ENCODE results near the gene FARS2.

FARS2 gene

DNA sequence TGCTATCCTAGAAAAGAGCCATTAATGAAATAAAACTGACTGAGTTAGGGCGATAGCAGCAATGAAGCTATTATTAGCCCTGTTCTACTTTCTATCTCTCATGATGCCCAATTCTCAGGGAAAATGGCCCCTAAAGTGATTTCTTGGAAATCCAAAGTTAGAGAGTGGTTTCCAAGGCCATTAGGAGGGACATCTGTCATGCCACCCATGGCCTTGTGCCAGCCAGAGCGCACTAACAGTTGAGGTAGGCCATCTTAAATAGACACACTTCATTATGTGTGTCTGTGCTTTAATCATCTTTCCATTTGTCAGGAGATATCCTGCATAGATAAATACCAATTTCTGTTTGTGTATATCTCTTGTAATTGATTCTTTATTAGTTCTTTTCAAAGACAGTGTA, 483.8 kb downstream of the FARS2 start:
- DNase-seq, result no peak

DNA sequence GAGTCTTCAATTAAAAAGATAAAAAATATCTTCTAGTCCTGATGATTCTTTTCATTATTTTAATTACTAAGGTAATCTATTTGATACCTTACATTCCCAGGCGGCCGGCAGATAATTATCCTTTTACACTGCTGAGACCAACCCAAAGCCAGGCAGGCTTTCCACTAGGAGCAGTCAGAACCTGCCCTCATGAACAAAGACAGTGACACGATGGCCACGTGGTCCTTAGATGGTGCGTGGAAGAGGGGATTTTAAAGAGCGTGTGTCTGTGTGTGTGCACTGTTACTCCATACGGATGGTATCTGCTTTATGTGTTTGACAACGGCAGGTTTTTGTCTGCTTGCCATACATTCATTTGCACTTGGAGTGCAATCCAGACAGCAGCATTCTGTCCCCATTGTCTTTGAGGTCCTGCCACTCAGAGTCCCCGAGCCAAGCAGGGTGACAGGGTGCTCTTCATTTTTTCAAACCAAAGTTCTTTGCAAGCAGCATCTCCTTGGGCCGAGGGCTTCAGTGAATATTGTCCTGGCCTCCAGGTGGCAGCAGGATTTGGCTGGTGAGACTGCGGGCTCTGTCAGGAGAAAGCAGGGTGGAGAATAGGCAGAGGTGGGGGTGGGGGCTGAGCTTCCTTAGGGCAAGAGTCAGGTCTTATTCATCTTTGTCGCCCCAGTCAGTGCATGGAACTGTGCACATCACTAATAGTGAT, 484.9 kb downstream of the FARS2 start:
- DNase-seq, result no peak

DNA sequence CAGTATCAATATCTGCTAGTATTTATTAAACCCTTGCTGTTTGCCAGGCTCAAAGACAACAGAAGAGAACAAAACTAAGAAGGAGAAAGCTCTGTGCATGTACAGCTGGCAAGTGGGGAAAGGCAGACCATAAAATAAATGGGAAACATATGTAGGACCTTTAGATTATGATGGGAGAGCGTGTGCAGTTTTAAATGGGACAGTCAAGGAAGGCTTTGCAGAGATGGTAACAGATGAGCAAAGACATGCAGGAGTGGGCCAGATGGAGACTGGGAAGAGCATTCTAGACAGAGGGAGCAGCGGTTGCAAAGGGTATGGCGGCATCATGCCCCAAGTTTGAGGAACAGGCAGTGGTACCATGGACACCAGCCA, 485.4 kb downstream of the FARS2 start:
- no peak for DNase-seq

DNA sequence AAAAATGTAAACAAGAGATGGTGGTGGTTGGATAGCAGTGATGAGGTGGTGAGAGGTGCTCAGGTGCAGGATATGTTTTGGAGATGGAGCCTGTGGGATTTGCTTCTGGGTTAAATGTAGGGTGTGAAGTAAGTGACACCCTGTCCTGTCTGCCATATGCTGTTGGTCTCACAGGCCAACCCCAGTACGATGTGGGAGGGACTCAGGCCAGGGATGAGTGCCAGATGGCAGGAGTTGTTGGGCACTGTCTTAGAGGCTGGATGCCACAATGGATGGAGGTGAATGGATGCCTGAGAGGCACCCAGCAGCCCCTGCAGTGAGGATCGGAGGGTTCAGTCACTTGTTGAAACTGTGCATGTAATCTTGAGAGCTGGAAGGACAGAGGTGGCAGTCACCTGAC, 486.1 kb downstream of the FARS2 start:
- no peak for DNase-seq

DNA sequence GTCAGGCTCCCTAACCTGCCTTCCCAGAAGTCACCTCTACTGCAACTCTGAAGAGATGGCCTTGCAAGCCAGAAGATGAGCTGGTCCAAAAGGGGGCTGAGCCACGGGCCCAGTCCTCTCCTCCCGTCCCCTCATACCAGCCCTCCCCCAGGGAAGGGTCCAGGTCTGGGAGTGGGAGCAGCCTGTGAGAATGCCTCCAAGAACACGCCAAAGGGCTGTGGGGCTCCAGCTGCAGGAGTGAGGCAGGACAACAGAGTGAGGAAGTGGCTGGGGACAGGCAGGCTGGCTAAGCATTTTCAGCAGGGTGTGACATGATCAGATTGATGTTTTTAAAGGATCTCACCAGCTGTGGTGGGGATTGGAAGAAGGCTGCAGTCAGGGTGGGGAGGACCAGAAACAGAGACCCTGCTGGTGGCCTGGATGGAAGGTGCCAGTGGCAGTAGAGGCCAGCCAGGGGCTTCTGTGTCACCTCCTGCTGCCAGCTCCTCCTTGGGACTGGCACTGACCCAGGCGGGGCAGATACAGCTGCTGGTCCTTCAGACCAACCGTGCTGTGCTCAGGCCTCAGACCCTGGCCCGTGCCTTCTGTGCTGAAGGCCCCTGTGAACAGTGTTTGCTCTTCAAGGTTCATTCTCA, 487.8 kb downstream of the FARS2 start:
- no peak for DNase-seq

DNA sequence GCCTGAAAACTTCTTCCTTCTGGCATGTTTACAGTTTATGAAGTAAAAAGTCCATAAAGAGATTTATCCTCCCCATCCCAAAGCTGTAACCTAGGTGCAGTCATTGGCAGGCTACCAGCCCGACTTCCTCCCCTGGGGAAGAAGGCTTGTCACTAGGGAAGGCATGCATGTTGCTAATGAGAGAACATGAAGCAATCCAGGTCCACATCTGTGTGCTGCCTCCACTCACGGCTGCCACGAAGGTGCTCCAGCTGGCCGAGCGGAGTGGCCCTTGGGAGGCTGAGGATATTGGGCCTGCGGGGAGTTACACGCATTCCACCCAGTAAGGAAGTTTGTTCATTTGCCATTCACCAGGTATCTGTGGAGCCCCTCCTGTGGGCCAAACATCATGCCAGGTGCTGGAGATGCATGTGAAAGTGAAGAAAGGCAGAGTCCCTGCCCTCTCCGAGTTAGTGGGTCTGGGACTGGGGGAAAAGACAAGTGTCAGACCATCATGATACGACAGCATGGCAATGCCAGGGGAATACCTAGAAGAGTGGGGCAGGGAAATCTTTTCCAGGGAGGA, 488.4 kb downstream of the FARS2 start:
- DNase-seq, result no peak

DNA sequence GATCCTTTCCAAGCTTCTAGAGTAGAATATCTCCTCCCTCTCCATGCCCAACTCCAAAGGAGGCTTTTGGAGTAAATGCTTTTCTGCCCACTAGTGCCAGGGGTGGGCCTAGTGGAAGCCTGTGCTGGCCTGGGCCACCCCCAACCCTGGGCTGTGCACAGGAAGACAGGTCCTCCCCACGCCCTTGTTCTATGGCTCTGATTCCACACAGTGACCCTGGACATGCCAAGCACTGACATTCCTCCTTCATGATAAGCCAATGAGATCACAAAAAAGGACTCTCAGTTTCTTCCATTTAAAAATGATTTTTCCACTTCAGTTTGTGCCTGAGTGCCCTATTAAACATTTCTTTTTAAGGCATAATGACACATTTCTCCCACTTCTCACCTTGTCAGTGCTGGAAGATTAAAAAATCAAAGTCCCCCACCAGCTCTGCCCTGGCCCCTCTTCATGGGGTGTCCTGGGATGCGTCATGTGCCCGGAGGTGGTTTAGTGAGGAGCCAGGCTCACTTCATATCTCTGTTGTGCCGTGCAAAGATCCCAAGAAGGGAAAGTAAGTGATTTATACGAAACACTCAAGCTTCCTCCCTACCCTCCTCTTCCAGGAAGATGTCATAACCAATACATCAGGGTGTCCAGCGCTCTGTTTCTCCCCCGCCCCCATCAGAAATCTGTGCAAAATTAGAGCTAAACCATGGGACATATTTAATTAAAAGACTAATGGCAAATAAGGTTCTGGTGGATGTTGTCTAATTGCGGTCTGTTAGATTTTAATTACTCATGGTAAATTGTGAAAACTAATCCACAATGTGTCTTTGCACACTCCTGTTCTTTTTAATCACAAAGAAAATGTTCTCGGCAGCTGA, 490.4 kb downstream of the FARS2 start:
- DNase-seq, result no peak

DNA sequence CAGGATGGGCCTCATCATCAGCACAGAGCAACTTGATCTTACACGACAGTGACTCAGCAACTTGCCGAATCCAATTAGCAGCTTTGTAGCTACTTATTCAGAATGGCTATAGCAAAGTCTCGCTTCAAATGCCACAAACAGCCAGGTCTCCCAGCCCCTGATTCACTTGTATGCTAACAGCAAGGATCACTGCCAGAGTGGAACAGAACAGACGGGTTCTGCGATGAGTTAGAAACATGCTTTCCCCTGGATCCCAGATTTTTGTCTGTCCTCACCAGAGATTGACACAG, 491.0 kb downstream of the FARS2 start:
- no peak for DNase-seq

DNA sequence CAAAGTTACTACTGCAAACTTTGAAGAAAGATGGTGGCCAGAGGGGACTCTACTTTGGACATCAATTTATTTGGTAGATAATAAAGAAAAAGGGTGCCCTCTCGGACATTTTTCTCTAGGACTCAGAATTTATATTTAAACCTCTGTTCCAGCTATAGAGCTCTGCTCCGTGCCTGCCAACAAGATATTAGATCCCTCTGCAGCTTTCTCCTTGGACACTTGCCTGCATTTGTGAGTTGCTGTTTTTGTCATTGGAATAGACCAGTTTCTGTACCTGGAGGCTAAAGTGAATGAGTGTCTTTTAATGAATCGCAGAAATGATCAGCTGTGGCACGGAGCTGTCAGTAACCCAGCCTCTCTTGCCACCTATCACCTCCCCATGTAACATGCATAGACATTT, 491.9 kb downstream of the FARS2 start:
- DNase-seq, result no peak

DNA sequence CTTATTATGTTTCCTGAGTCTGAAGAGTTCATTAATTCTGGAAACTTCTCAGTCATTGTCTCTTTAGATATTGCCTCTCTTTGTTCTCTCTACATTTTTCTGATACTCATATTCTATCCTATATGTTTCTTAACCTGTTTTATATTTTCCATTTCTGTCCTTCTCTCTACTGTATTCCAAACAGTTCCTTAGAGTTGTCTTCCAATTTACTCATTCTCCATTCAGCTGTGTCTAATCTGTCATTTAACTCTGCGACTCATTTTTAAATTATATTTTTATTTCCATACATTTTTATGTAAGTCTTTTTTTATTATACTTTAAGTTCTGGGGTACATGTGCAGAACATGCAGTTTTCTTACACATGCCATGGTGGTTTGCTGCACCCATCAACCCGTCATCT, 493.6 kb downstream of the FARS2 start:
- no peak for DNase-seq

DNA sequence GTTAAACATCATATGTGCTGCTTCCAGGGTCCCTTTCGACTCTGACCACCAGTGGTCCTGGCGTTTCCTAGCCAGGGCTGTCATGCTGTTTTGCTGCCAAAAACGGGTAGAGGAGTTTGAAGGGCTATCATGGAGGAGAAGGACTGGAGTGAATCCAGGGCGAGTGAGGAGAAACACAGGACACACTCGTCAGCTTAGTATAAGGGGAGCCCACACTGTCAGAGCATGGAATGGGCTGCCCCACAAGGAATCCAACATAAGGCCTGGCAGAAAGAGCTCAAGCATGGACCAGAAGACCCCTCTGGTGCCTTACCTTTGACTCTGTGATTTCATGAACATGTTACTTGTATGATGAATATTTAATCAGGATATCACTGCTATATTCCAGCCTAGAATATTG, 498.3 kb downstream of the FARS2 start:
- DNase-seq, result no peak

DNA sequence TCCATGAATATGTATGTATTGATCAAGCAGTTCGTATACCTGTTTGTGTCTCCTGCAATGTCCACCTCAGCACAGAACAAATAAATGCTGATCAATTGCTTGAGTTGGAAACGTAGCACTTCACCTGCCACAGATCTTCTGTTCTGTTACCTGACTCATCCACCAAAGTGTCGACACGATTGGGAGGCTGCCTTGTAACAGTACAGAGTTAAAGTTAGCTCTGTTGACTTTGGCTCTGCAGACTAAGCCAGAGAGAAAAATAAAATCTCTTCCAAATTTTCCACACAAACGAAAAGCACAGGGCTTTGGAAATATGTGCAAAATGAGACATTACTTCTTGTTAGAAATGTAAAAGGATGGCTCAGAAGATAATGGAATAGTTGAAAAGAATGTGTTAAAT, 500.1 kb downstream of the FARS2 start:
- DNase-seq, result no peak

DNA sequence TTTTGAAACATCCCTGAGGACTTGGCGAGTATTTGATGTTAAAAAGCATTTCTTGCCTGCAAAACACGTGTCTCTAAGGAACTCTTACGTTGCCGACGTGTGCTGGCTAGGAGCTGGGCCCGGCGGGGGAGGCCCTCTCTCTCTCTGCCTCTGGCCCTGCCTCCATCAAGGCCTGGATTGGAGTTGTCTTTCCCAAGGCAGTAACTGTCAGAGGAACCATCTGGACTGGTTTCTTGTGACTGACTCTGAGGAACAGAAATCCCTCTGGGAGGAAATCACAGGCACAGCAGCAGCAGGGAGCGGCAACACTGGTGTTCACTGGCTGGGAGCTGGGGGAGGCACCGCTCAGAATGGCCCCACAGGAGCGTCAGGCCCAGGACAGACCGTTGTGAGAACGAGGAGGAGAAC, 501.3 kb downstream of the FARS2 start:
- no peak for DNase-seq

DNA sequence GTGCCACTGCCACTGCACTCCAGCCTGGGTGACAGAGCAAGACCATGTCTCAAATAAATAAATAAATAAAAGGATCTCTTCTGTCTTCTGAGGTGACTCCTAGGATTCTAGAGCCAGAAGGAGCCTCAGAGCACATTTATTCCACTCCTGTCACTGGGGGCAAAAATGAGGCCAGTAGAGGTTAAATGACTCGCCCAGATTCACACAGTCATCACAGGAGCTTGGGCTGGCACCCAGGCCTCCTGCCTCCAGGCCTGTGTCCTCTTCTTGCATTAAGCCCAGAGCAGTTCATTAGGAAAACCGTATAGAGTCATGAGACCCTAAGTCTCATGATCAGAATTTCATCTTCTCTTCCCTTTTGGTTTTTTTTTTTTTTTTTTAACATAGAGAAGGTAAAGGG, 502.1 kb downstream of the FARS2 start:
- no peak for DNase-seq

DNA sequence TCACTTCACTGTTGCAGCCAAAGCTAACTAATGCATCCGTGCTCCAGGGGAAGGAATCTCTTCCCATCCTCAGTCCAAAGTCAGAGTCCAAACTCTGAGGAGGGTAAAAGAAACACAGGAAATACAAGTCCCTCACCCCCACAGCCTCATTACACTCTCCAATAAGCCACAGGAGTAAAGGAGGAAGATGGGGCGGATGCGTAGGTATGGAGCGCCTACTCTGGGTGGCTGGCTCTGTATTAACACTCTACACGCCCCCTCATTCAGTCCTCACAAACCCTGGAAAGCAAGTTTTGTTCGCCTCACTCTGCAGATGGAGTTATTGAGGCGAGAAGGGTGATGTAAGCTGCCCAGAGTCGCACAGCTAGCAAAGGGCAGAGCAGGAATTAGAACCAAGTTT, 502.6 kb downstream of the FARS2 start:
- no peak for DNase-seq

DNA sequence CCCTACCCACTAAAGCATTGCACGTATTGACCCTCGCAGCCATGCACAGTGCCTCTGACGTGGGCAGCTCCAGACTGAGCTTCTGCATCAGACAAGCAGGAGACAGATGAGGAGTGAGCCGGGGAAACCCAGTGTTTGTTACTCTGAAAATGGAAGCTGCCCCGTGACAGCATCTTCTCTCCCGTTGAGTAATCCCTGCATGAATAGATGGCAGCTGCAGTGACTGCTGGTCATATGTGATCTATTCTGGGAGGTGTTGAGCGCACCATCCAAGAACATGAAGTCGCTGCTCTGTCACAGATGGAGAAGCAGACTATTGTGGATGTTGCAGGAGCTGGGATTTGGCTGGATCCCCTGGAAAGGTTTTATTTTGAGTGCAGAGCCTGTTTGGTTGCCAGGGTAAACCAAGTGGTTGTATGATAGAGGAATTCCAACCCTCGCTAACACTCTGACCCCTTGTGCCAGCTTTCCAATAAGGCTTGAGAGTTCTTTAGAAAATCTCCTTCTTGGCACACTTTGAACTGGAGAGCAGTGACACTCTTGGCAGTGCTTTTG, 503.2 kb downstream of the FARS2 start:
- DNase-seq, result no peak

DNA sequence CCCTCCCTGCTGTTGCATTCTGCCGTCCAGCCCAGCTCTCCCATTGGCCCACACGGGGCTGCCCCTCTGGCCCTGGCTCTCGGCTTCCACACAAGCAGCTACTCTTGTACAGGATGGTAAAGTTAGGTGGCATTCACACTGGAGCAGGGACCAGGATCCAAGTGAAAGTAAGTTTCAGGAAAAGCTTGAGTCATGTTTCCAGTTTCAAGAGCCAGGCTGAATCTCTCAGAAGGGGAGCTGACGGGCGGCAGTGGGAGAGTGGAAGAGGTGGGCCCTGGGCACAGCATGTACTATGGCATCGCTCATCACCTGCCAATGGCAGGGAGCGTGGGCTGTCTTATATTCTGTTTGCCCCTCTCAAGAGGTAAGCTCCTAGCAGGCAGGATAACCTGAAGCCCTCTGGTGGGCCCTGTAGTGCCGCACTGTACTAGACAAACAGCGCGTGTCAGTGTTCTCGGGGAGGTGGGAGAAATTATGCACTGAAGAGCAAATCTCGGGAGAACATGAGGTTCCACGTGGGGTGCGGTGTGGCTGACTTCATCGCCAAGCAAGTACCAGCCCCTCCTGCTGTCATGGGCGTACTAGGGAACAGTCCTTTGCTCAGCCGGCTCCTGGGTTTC, 503.9 kb downstream of the FARS2 start:
- no peak for DNase-seq

DNA sequence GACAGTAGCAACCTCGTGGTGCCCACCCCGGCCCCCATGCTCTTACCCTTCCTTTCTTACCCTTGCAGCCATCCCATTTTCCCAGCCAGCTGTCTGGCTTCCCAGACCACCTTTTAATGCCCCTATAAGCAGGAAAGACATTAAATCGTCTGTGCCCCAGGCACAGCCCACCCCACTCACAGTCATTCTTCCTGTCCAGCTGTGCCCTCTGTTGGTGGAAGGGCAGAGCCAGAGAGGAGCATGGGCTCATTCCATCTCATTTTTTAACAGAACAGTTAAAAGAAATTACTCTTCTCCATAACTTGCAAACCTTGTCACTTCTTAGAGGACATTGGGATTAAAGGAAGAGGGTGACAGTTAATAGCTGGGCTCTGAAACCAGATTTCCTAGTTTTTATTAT, 504.9 kb downstream of the FARS2 start:
- no peak for DNase-seq

DNA sequence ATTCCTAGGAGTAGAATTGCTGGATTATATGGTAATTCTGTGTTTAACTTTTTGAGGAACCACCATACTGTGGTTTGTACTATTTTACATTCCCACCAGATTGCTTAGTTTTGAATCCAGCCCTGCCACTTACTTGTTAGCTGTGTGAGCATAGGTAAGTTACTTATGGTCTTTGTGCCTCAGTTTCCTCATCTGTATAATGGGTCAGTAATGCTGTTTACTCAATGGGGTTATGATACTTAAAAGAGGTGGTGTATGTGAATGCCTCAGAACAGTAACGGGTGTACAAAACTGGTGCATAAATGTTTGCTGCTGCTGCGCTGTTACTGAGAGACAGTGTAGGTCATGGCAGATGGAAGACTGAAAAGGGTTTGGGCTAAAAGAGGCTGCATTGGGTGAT, 506.2 kb downstream of the FARS2 start:
- DNase-seq, result no peak

DNA sequence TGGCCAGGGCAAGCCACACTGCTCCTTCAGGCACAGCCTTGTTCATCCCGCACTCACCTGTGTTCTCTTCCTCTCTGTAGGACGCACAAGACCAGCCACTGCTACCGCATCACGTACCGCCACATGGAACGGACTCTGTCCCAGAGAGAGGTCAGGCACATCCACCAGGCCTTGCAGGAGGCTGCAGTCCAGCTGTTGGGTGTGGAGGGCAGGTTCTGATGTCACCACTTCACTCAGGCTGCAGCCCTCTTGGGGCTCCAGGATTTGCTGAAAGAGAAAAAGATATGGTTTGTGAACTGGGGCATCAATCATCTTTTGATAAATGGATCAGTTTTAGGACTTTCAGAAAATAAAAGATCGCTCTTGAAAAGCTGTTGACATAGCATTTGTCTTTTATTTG, 509.9 kb downstream of the FARS2 start:
- no peak for DNase-seq

DNA sequence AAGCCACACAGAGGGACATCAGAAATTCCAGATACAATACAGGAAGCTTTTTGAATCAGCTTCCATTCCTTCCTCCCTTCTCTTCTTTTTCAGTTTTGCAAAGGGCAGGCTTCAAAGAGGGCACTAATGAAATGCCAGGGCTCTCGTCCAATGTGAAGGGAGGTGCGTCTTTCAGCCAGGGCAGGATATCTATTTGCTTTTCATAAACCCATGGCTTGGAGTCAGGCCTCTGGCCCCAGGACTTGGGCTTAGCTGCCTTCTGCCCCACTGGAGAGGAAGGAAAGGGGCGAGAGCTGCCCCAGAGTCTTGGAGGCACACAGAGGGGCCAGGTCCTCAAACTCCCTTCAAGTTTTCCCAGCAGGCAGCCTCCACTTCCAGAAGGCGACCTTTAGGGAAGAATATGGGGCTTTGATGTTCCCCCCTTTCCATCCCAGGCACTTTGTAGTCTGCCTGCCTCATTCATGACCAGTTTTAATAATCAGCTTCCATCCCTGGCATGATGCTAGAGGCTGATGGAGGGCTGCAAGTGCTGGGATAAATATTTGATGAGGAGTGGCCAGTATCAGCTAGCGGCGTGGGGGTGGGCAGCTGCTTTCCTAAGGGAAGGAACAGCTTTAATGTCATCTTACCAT, 510.6 kb downstream of the FARS2 start:
- DNase-seq, result no peak

DNA sequence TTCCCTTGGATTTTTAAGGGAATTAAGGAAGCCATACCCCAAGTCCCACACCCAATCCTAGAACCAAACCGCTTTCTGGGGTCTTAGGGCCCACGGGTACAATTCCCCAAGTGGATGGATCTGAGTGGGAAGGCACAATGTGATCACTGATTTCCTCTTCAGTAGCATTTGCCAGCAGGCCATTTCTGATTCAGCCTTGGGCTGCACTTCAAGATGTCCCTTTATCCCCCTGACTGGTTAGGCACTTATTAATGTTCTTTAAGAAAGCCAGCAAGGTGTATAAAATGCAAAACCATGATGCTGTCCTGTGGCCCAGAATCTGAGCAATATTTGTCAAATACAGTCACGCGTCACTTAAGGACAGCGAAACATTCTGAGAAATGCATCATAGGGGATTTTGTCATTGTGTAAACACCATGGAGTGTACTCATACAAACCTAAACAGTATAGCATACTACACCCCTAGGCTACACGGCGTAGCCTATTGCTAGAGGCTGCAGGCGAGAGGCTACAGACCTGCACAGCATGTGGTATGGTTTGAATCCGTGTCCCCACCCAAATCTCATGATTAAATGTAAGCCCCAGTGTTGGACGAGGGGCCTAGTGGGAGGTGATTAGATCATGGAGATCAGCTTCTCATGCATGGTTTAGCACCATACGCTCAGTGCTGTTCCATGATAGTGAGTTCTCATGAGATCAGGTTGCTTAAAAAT, 511.3 kb downstream of the FARS2 start:
- DNase-seq, result no peak
